GM12801 (cell line): ENCODE data around the gene PDE11A.

Experiments used
- CTCF ChIP-seq: IDR thresholded peaks from one replicate; pipeline ENCODE4 v1.5.1; 2011; ENCODE audit warnings: control low read depth; ENCODE audit not compliant: insufficient read length; ENCODE audit errors: extremely low read depth

The PDE11A gene

GRCh38 chr2:177638507-177638906 is 434.1 kb downstream of the PDE11A start:
- TF ChIP-seq CTCF, result no peak

GRCh38 chr2:177636672-177637071 is 435.9 kb downstream of the PDE11A start:
- TF ChIP-seq CTCF, result no peak

- no peak for TF ChIP-seq CTCF
Measured at GRCh38 chr2:177635696-177636095, 436.9 kb downstream of the PDE11A start.

DNA sequence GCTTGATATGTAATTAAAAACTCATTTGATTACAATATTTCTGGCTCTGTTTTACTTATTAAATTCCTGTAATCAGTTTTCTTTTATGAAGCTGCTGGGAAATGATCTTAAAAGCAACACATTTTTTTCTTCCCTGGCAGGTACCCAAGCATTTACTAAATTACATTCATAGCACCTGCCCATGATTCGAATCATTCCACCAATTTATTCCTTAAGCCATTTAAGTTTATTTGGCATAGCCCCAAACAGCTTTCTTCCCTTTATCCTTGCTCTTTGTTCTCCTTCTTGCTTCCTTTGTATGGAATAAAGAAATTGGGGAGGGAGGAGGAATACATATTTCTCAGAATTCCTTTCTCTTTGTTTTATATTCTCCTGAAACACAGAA is 438.7 kb downstream of the PDE11A start:
- no peak for TF ChIP-seq CTCF

DNA sequence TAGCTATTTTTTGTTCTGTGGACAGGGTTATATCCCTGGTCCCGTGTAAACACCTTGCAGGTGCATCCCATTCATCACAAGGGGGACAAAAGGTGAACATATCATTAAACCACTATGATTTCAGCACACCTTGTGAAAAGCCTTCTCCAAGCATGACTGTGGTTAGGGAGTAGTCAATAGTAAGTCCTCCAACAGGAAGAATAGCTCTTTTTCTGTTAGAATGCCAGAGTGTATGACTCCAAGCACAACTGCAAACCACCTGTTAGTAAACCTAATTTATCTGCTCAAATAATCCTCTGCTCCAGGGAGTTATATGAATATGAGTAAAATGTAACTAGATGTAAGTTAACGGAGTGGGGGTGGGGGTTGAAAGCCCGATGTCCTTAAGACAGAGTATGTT is 439.5 kb downstream of the PDE11A start:
- TF ChIP-seq CTCF, result no peak

DNA sequence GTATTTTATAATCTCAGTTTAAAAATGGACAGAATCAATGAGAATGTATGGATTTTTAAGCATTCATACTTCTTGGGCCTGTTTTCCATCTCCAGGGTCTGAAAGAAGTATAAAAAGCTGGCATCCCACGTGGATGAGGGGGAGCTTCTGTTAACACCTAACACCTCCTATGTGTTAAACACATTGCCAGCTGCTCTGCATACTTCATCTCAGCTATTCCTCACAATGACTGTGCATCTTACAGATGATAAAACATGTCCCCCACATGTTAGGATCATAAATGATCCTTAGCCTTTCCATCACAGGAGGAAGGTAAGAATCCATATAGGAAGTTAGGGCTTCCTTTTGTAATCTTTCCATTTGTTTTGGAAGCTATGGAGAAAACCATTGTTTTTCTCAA is 440.9 kb downstream of the PDE11A start:
- TF ChIP-seq CTCF, result no peak

DNA sequence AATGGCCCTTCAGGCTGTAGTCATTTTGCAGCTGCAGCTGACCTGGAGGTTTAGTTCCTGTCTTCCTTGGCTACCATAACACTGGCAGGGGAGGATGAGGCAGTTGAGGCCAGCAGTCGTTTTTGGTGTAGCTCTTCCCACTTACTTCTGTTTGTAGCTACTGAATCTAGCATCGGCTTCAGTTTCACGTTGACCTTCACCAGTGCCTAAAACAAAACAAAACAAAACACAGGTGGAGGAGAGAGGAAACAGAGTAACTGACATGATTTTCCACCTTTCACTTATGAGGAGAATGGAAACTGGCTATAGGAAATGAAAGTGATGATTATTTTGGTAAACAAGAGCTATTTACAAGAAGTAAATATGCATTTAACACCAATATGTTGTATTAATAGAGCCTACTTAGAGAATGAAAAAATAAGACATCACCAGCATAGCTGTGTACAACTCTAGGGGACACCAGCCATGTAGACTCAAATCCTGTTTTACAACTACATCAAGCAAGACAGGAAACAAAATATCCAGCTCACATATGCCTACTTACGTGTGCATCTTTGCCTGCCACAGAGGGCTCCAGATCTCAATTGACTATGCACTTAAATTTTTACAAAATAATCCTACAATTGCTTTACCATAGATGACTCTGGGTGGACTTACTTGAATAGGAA is 443.1 kb downstream of the PDE11A start:
- no peak for TF ChIP-seq CTCF
